GM23248 (cell line): ENCODE data around the gene ARHGEF38. TPM values are rescaled to one million over a fixed set of nuclear protein-coding genes. Genes with fewer than 3 reads are reported as not detected.

Experiments used
- DNase-seq: peaks from one replicate; pipeline ENCODE4 v3.0.0-alpha.2; 2015
- H2AFZ ChIP-seq: fragments of 200-600 bp; sonication (generic); 2 replicates; pipeline ENCODE4 v1.6.1; 2016; ENCODE audit warnings: antibody characterized with exemption
- H3F3A ChIP-seq: fragments of 200-600 bp; sonication (generic); 2 replicates; pipeline ENCODE4 v1.6.1; 2016; ENCODE audit warnings: mild to moderate bottlenecking, antibody characterized with exemption, mixed run types; ENCODE audit not compliant: insufficient read depth
- H3K27ac ChIP-seq: fragments of 200-600 bp; sonication (generic); 2 replicates; pipeline ENCODE4 v1.5.1; 2016; ENCODE audit warnings: mild to moderate bottlenecking
- H3K27me3 ChIP-seq: fragments of 200-600 bp; sonication (generic); replicated peaks from 2 replicates; pipeline ENCODE4 v1.6.1; 2016; ENCODE audit warnings: mild to moderate bottlenecking; ENCODE audit not compliant: insufficient read depth
- H3K36me3 ChIP-seq: fragments of 200-600 bp; sonication (generic); 2 replicates; pipeline ENCODE4 v1.6.1; 2016; ENCODE audit warnings: low read depth, mild to moderate bottlenecking
- H3K4me1 ChIP-seq: fragments of 200-600 bp; sonication (generic); 2 replicates; pipeline ENCODE4 v1.6.1; 2016; ENCODE audit warnings: mild to moderate bottlenecking; ENCODE audit not compliant: insufficient read depth
- H3K4me2 ChIP-seq: fragments of 200-600 bp; sonication (generic); one replicate; pipeline ENCODE4 v1.6.1; 2016; ENCODE audit warnings: mild to moderate bottlenecking; ENCODE audit not compliant: unreplicated experiment
- H3K4me3 ChIP-seq: fragments of 200-600 bp; sonication (generic); 2 replicates; pipeline ENCODE4 v1.5.1; 2016; ENCODE audit warnings: mild to moderate bottlenecking
- H3K79me2 ChIP-seq: fragments of 200-600 bp; sonication (generic); 2 replicates; pipeline ENCODE4 v1.6.1; 2016; ENCODE audit warnings: mild to moderate bottlenecking; ENCODE audit not compliant: insufficient read depth
- H3K9ac ChIP-seq: fragments of 200-600 bp; sonication (generic); 2 replicates; pipeline ENCODE4 v1.6.1; 2016; ENCODE audit warnings: mild to moderate bottlenecking
- H3K9me2 ChIP-seq: fragments of 200-600 bp; sonication (generic); 2 replicates; pipeline ENCODE4 v1.6.1; 2016; ENCODE audit warnings: mixed run types, mild to moderate bottlenecking, moderate library complexity; ENCODE audit not compliant: insufficient read depth
- H3K9me3 ChIP-seq: fragments of 200-600 bp; sonication (generic); one replicate; pipeline ENCODE4 v1.6.1; 2017; ENCODE audit warnings: low read depth
- H4K20me1 ChIP-seq: fragments of 200-600 bp; sonication (generic); 2 replicates; pipeline ENCODE4 v1.6.0; 2016; ENCODE audit not compliant: insufficient read depth
- EZH2 ChIP-seq: fragments of 200-600 bp; sonication (generic); IDR thresholded peaks from 2 replicates; pipeline ENCODE4 v1.6.1; 2018; ENCODE audit warnings: antibody characterized with exemption, mild to moderate bottlenecking; ENCODE audit not compliant: insufficient read depth, poor library complexity, severe bottlenecking
- EZH2phosphoT487 ChIP-seq: fragments of 200-600 bp; sonication (generic); IDR thresholded peaks from 2 replicates; pipeline ENCODE4 v1.6.1; 2018; ENCODE audit warnings: antibody characterized with exemption, moderate library complexity, mild to moderate bottlenecking, low read depth; ENCODE audit not compliant: insufficient read depth
- WGBS, 2 experiments: methylation state at CpG; one replicate each; pipeline ENCODE4 v1.1.6; 2015 to 2017; ENCODE audit warnings: low lambda C conversion rate in 2 of 2, low coverage in 1 of 2; ENCODE audit errors: missing lambda C conversion rate in 2 of 2; 5-methylcytosine and 5-hydroxymethylcytosine counted together
- in situ Hi-C: fragments of 300-500 bp; cut with MboI; formaldehyde crosslinking; loops from 2 replicates; pipeline ENCODE4 v1.15.0; 2020
- polyA plus RNA-seq: library from polyadenylated mRNA; unstranded; fragments of >200 nt; fragmentation: Nextera tagmentation; extraction: Ambion mirVana; gene quantifications from 2 replicates; pipeline ENCODE4 v1.2.1, GENCODE V29; 2016
- total RNA-seq: library from RNA; depleted of rRNA; stranded (reverse); fragments of >200 nt; shearing (Covaris generic); gene quantifications from 2 replicates; pipeline ENCODE4 v1.2.3, GENCODE V29; 2014

The ARHGEF38 gene
- total and polyA plus RNA-seq, 2 experiments from 2014 or later = not detected

GRCh38 chr4:105572296-105572695 is 19.9 kb downstream of the ARHGEF38 start:
- 33 to 34% methylated on average over 3 of the region's 3 CpGs for WGBS, 2 experiments
- no peaks in the 10 kb centered on the region for H3K4me1 ChIP-seq
- H3F3A ChIP-seq = no peaks in the 10 kb centered on the region
- 0 out of 2 replicates have a peak, but pooled peaks cover 3% of the 10 kb centered on the region for H4K20me1 ChIP-seq
- in situ Hi-C loops = no loop called here
- DNase-seq = no peak
- H3K4me3 ChIP-seq = no peak overlapping the region
- no peak overlapping the region for H2AFZ ChIP-seq
- no peaks in the 10 kb centered on the region for H3K79me2 ChIP-seq
- no peak overlapping the region for H3K4me2 ChIP-seq
- H3K9me2 ChIP-seq = no peaks in the 10 kb centered on the region
- H3K9ac ChIP-seq = no peak overlapping the region
- no peak for TF ChIP-seq EZH2phosphoT487
- TF ChIP-seq EZH2 = no peak
- H3K36me3 ChIP-seq = no peaks in the 10 kb centered on the region
- no peaks in the 10 kb centered on the region for H3K9me3 ChIP-seq
- H3K27ac ChIP-seq = no peak overlapping the region
- no peaks in the 10 kb centered on the region for H3K27me3 ChIP-seq

GRCh38 chr4:105586638-105587328 is 34.4 kb downstream of the ARHGEF38 start:
- Histone ChIP-seq H3K27me3 (peaks cover 6% of the 10 kb centered on the region), H3K36me3 (no peaks in the 10 kb centered on the region), H2AFZ (no peak overlapping the region), H3K4me2 (no peak overlapping the region), H4K20me1 (no peaks in the 10 kb centered on the region), H3K9me2 (no peaks in the 10 kb centered on the region), H3K27ac (no peak overlapping the region), H3K9ac (no peak overlapping the region), H3K79me2 (no peaks in the 10 kb centered on the region), H3K4me3 (no peak overlapping the region), H3K4me1 (no peaks in the 10 kb centered on the region), H3K9me3 (no peaks in the 10 kb centered on the region), H3F3A (no peaks in the 10 kb centered on the region)
- TF ChIP-seq EZH2phosphoT487 (no peak), EZH2 (no peak)
- WGBS, 2 experiments = 29 to 41% methylated on average over 4 of the region's 4 CpGs
- in situ Hi-C loops = no loop called here
- no peak for DNase-seq

GRCh38 chr4:105587841-105588240 is 35.4 kb downstream of the ARHGEF38 start:
- H3K27me3 ChIP-seq = peaks cover 6% of the 10 kb centered on the region
- H3K4me2 ChIP-seq = no peak overlapping the region
- WGBS, 2 experiments = 30 to 39% methylated on average over 2 of the region's 2 CpGs
- H3K79me2 ChIP-seq = no peaks in the 10 kb centered on the region
- H3K27ac ChIP-seq = no peak overlapping the region
- H2AFZ ChIP-seq = no peak overlapping the region
- H4K20me1 ChIP-seq = no peaks in the 10 kb centered on the region
- in situ Hi-C loops = no loop called here
- no peaks in the 10 kb centered on the region for H3K4me1 ChIP-seq
- H3F3A ChIP-seq = no peaks in the 10 kb centered on the region
- no peaks in the 10 kb centered on the region for H3K9me3 ChIP-seq
- no peaks in the 10 kb centered on the region for H3K36me3 ChIP-seq
- no peaks in the 10 kb centered on the region for H3K9me2 ChIP-seq
- TF ChIP-seq EZH2 = no peak
- no peak for TF ChIP-seq EZH2phosphoT487
- no peak overlapping the region for H3K9ac ChIP-seq
- no peak for DNase-seq
- H3K4me3 ChIP-seq = no peak overlapping the region

- H3K9me2 ChIP-seq = no peaks in the 10 kb centered on the region
- TF ChIP-seq EZH2phosphoT487 (no peak), EZH2 (no peak)
- no peaks in the 10 kb centered on the region for H3K9me3 ChIP-seq
- H3K27me3 ChIP-seq = peaks cover 6% of the 10 kb centered on the region
- no peak overlapping the region for H3K9ac ChIP-seq
- H3K4me1 ChIP-seq = no peaks in the 10 kb centered on the region
- H3K4me2 ChIP-seq = no peak overlapping the region
- no peak overlapping the region for H3K27ac ChIP-seq
- H2AFZ ChIP-seq = no peak overlapping the region
- no peaks in the 10 kb centered on the region for H3K36me3 ChIP-seq
- H3K79me2 ChIP-seq = no peaks in the 10 kb centered on the region
- H3K4me3 ChIP-seq = no peak overlapping the region
- no peak for DNase-seq
- WGBS, 2 experiments = 15 to 31% methylated on average over 3 of the region's 3 CpGs
- H4K20me1 ChIP-seq = no peaks in the 10 kb centered on the region
- in situ Hi-C loops = no loop called here
- H3F3A ChIP-seq = no peaks in the 10 kb centered on the region
Measured at GRCh38 chr4:105588252-105588651, 35.8 kb downstream of the ARHGEF38 start.

- Histone ChIP-seq H3K36me3 (no peaks in the 10 kb centered on the region), H2AFZ (no peak overlapping the region), H3K9me2 (no peaks in the 10 kb centered on the region), H3K9me3 (no peaks in the 10 kb centered on the region), H3K9ac (no peak overlapping the region), H3K4me2 (no peak overlapping the region), H3K4me3 (no peak overlapping the region), H4K20me1 (no peaks in the 10 kb centered on the region), H3K27ac (no peak overlapping the region), H3K4me1 (no peaks in the 10 kb centered on the region), H3K27me3 (no peaks in the 10 kb centered on the region; the same call in 1 of the 2 replicates), H3F3A (no peaks in the 10 kb centered on the region), H3K79me2 (no peaks in the 10 kb centered on the region)
- no peak for DNase-seq
- WGBS, 2 experiments = 10 to 15% methylated on average over 3 of the region's 3 CpGs
- TF ChIP-seq EZH2phosphoT487 (no peak), EZH2 (no peak)
- in situ Hi-C loops = no loop called here
Measured at GRCh38 chr4:105591573-105591972, 39.2 kb downstream of the ARHGEF38 start.
